Type B pancreatic cell (in vitro differentiated cells): ENCODE measurements around the gene KAZALD1. TPM values are rescaled to one million over a fixed set of nuclear protein-coding genes. Genes with fewer than 3 reads are reported as not detected.

ENCODE experiments used
- DNase-seq: peaks from one replicate; pipeline ENCODE4 v3.0.0; 2021; ENCODE audit warnings: mixed read lengths; ENCODE audit not compliant: unreplicated experiment; ENCODE audit errors: extremely low spot score
- H3K27ac Mint-ChIP-seq: 2 replicates; pipeline ENCODE4 v1.8.0; 2021; ENCODE audit warnings: mild to moderate bottlenecking, mixed read lengths
- H3K27me3 Mint-ChIP-seq: 2 replicates; pipeline ENCODE4 v1.8.0; 2021; ENCODE audit warnings: mixed read lengths
- H3K36me3 Mint-ChIP-seq: 2 replicates; pipeline ENCODE4 v1.8.0; 2021; ENCODE audit warnings: mixed read lengths
- H3K4me1 Mint-ChIP-seq: one replicate; pipeline ENCODE4 v1.8.0; 2021; ENCODE audit warnings: mixed read lengths; ENCODE audit not compliant: unreplicated experiment
- H3K4me3 Mint-ChIP-seq: 2 replicates; pipeline ENCODE4 v1.8.0; 2021; ENCODE audit warnings: mild to moderate bottlenecking, mixed read lengths
- H3K9me3 Mint-ChIP-seq: 2 replicates; pipeline ENCODE4 v1.8.0; 2021; ENCODE audit warnings: mixed read lengths
- CTCF ChIP-seq: fragments of 200-600 bp; sonication (generic); conservative IDR thresholded peaks from 2 replicates; pipeline ENCODE4 v1.5.0; 2021; ENCODE audit warnings: antibody characterized with exemption, mild to moderate bottlenecking
- total RNA-seq: library from RNA; stranded (reverse); gene quantifications from 2 replicates; pipeline ENCODE4 v1.2.1, GENCODE V29; 2021; ENCODE audit warnings: low replicate concordance

KAZALD1 gene
- total RNA-seq, 1 donor from 2014 or later, result 17.1 TPM

- Mint-ChIP-seq H3K9me3 (no peaks in the 10 kb centered on the region), H3K4me1 (peaks cover 38% of the 10 kb centered on the region), H3K36me3 (no peaks in the 10 kb centered on the region), H3K27me3 (peaks cover 36% of the 10 kb centered on the region), H3K4me3 (no peak overlapping the region), H3K27ac (no peak overlapping the region)
- no peak for DNase-seq
- no peak for TF ChIP-seq CTCF
These were observed 46.2 kb upstream of the KAZALD1 start for GRCh38 chr10:101015582-101015973.

- no peaks in the 10 kb centered on the region for H3K9me3 Mint-ChIP-seq
- peaks cover 43% of the 10 kb centered on the region for H3K4me1 Mint-ChIP-seq
- no peak overlapping the region for H3K27ac Mint-ChIP-seq
- no peak overlapping the region for H3K4me3 Mint-ChIP-seq
- DNase-seq, result no peak
- H3K27me3 Mint-ChIP-seq, result peaks cover 41% of the 10 kb centered on the region
- TF ChIP-seq CTCF, result no peak
- H3K36me3 Mint-ChIP-seq, result no peaks in the 10 kb centered on the region
These were observed 45.0 kb upstream of the KAZALD1 start for GRCh38 chr10:101016814-101017213.

GRCh38 chr10:101018118-101018599 lies 43.6 kb upstream of the KAZALD1 start:
- Mint-ChIP-seq H3K9me3 (no peaks in the 10 kb centered on the region), H3K4me1 (peaks cover 37% of the 10 kb centered on the region), H3K27me3 (peaks cover 38% of the 10 kb centered on the region), H3K27ac (peak overlapping the region; percentile 56), H3K36me3 (no peaks in the 10 kb centered on the region), H3K4me3 (peak overlapping the region; percentile 44)
- TF ChIP-seq CTCF, result no peak
- no peak for DNase-seq

- Mint-ChIP-seq H3K36me3 (no peaks in the 10 kb centered on the region), H3K4me1 (peaks cover 33% of the 10 kb centered on the region), H3K4me3 (peak overlapping the region; percentile 44), H3K27me3 (peaks cover 36% of the 10 kb centered on the region), H3K9me3 (no peaks in the 10 kb centered on the region), H3K27ac (peak overlapping the region; percentile 56)
- TF ChIP-seq CTCF, result peak; percentile 84
- DNase-seq, result peak; percentile 89
These were observed 43.0 kb upstream of the KAZALD1 start for GRCh38 chr10:101018600-101019439.

GRCh38 chr10:101019440-101019703 lies 42.4 kb upstream of the KAZALD1 start:
- Mint-ChIP-seq H3K27ac (no peak overlapping the region), H3K9me3 (no peaks in the 10 kb centered on the region), H3K4me1 (peaks cover 28% of the 10 kb centered on the region), H3K27me3 (peaks cover 34% of the 10 kb centered on the region), H3K36me3 (no peaks in the 10 kb centered on the region), H3K4me3 (no peak overlapping the region)
- TF ChIP-seq CTCF, result no peak
- DNase-seq, result no peak
